ENCODE data around the gene NBPF20. TPM values are rescaled to one million over a fixed set of nuclear protein-coding genes. Genes with fewer than 3 reads are reported as not detected.
A peak's percentile ranks its signal among the peaks of the same experiment; 100 is the strongest.
"Not testable (repeated sequence)": the region's sequence is repeated elsewhere in the genome, so short reads cannot be mapped to it uniquely, and the experiment has no call there.

NBPF20 gene
- total RNA-seq: 3.2 and 5.6 TPM in 2 replicates

- DNase-seq: peak; percentile 77
Observed at GRCh38 chr1:145425436-145426029, at the start of gene NBPF20. NBPF20 (minus strand) TSS chr1:145425603; CDS start chr1:145405272, 20,331 bp downstream.

- DNase-seq: not testable (repeated sequence)
Observed at GRCh38 chr1:145474837-145475368, 49.5 kb upstream of the NBPF20 start.

GRCh38 chr1:145472731-145473130 is 47.3 kb upstream of the NBPF20 start:
- DNase-seq: not testable (repeated sequence)

GRCh38 chr1:145471365-145471764 is 46.0 kb upstream of the NBPF20 start:
- not testable (repeated sequence) for DNase-seq

GRCh38 chr1:145465405-145466144 is 40.2 kb upstream of the NBPF20 start:
- peak; percentile 76 for DNase-seq

- DNase-seq: not testable (repeated sequence)
Observed at GRCh38 chr1:145464708-145465336, 39.4 kb upstream of the NBPF20 start.

- not testable (repeated sequence) for DNase-seq
Observed at GRCh38 chr1:145464017-145464416, 38.6 kb upstream of the NBPF20 start.

- DNase-seq: not testable (repeated sequence)
Observed at GRCh38 chr1:145460684-145461083, 35.3 kb upstream of the NBPF20 start.

- DNase-seq: not testable (repeated sequence)
Observed at GRCh38 chr1:145460048-145460447, 34.6 kb upstream of the NBPF20 start.

- DNase-seq: not testable (repeated sequence)
Observed at GRCh38 chr1:145459591-145459990, 34.2 kb upstream of the NBPF20 start.

GRCh38 chr1:145459063-145459462 is 33.7 kb upstream of the NBPF20 start:
- DNase-seq: not testable (repeated sequence)

GRCh38 chr1:145454824-145455177 is 29.4 kb upstream of the NBPF20 start:
- DNase-seq: not testable (repeated sequence)

- not testable (repeated sequence) for DNase-seq
Observed at GRCh38 chr1:145453873-145454823, 28.7 kb upstream of the NBPF20 start.

GRCh38 chr1:145452506-145452905 is 27.1 kb upstream of the NBPF20 start:
- not testable (repeated sequence) for DNase-seq

GRCh38 chr1:145451914-145452313 is 26.5 kb upstream of the NBPF20 start:
- peak; percentile 14 for DNase-seq

GRCh38 chr1:145445219-145445618 is 19.8 kb upstream of the NBPF20 start:
- not testable (repeated sequence) for DNase-seq

GRCh38 chr1:145442340-145442739 is 16.9 kb upstream of the NBPF20 start:
- DNase-seq: not testable (repeated sequence)

- DNase-seq: not testable (repeated sequence)
Observed at GRCh38 chr1:145431363-145432256, 6.2 kb upstream of the NBPF20 start.

GRCh38 chr1:145430830-145431229 is 5.4 kb upstream of the NBPF20 start:
- DNase-seq: not testable (repeated sequence)

- DNase-seq: not testable (repeated sequence)
Observed at GRCh38 chr1:145429329-145429728, 3.9 kb upstream of the NBPF20 start.
